HCT116 (cell line): ENCODE measurements around the gene MAP2K2. TPM values are rescaled to one million over a fixed set of nuclear protein-coding genes. Genes with fewer than 3 reads are reported as not detected.

ENCODE experiments used
- ATAC-seq: fragments of 200-7000 bp; cut with Tn5 transposase; 2 replicates; pipeline ENCODE4 v1.9.1; 2020; ENCODE audit warnings: mild to moderate bottlenecking, moderate library complexity
- BruUV-seq: library from RNA; stranded (reverse); fragments of 400-500 nt; replicated peaks from 2 replicates; lab custom pipeline; 2021; lab: Mats Ljungman, UMichigan
- CTCF ChIA-PET: fragments of 300-600 bp; sonication (Branson Sonifier 250); formaldehyde crosslinking; loops from one replicate; lab custom pipeline; 2021; ENCODE audit warnings: antibody characterized with exemption; lab: Charles Lee
- POLR2A ChIA-PET: fragments of 300-600, 350-600 bp; sonication (Branson Sonifier 250); formaldehyde crosslinking; loops from one replicate; lab custom pipeline; 2021; ENCODE audit warnings: antibody characterized with exemption; lab: Charles Lee
- RAD21 ChIA-PET, 2 experiments: fragments of 300-600 bp; sonication (Branson Sonifier 250); formaldehyde crosslinking; loops; one replicate each; lab custom pipeline; 2023; ENCODE audit warnings: low total read pairs in 2 of 2; ENCODE audit not compliant: uncharacterized antibody in 2 of 2, unreplicated experiment in 2 of 2, low non-redundant PET in 1 of 2; lab: Charles Lee
- DNase-seq: peaks from one replicate; pipeline ENCODE4 v3.0.0-alpha.2; 2010; ENCODE audit warnings: low read depth, low spot score
- H2AFZ ChIP-seq: fragments of 200-600 bp; shearing (Covaris generic), sonication (generic); 2 replicates; pipeline ENCODE4 v1.6.1; 2017; ENCODE audit warnings: low read depth, mixed run types, mixed read lengths, antibody characterized with exemption, low read length; ENCODE audit not compliant: poor library complexity, severe bottlenecking
- H3K27ac ChIP-seq: 2 replicates; pipeline ENCODE4 v1.5.1; 2012; ENCODE audit warnings: low read depth, low read length
- H3K27me3 ChIP-seq: fragments of 200-600 bp; sonication (generic); 2 replicates; pipeline ENCODE4 v1.6.1; 2016; ENCODE audit warnings: mixed run types, low read length, mixed read lengths; ENCODE audit not compliant: insufficient read depth
- H3K36me3 ChIP-seq, 2 experiments: fragments of 200-500 bp in 1 of 2; fragments of 200-600 bp in 1 of 2; sonication (Bioruptor generic) in 1 of 2; sonication (generic) in 1 of 2; 2 replicates each; pipeline versions ENCODE4 v1.5.1 to v1.6.1; 2014 to 2016; ENCODE audit warnings: low read length in 2 of 2, inconsistent platforms in 1 of 2, mixed read lengths in 1 of 2, mixed run types in 1 of 2; ENCODE audit not compliant: insufficient read depth in 2 of 2, control insufficient read depth in 1 of 2
- H3K4me1 ChIP-seq, 2 experiments: fragments of 200-600 bp in 1 of 2; sonication (generic) in 1 of 2; 2 replicates each; pipeline versions ENCODE4 v1.5.1 to v1.6.1; 2012 to 2017; ENCODE audit warnings: low read length in 2 of 2, inconsistent platforms in 1 of 2, mild to moderate bottlenecking in 1 of 2, mixed read lengths in 1 of 2, mixed run types in 1 of 2, moderate library complexity in 1 of 2; ENCODE audit not compliant: insufficient read depth in 2 of 2, control insufficient read depth in 1 of 2
- H3K4me2 ChIP-seq: fragments of 200-600 bp; sonication (generic); 2 replicates; pipeline ENCODE4 v1.6.1; 2017; ENCODE audit warnings: mixed run types, low read length, mixed read lengths
- H3K4me3 ChIP-seq, 2 experiments: fragments of 200-600 bp in 1 of 2; sonication (generic) in 1 of 2; replicated peaks in 1 of 2; 2 replicates each; pipeline ENCODE4 v1.5.1; 2011 to 2016; ENCODE audit warnings: low read length in 2 of 2, control low read depth in 1 of 2, low read depth in 1 of 2, mild to moderate bottlenecking in 1 of 2, mixed read lengths in 1 of 2, mixed run types in 1 of 2
- H3K79me2 ChIP-seq: fragments of 200-600 bp; sonication (generic); 2 replicates; pipeline ENCODE4 v1.6.1; 2017; ENCODE audit warnings: mild to moderate bottlenecking, mixed run types, low read length, moderate library complexity, mixed read lengths; ENCODE audit not compliant: insufficient read depth
- H3K9ac ChIP-seq: fragments of 200-600 bp; sonication (generic); 2 replicates; pipeline ENCODE4 v1.6.1; 2016; ENCODE audit warnings: low read length, mixed read lengths
- H3K9me2 ChIP-seq: fragments of 200-600 bp; sonication (generic), shearing (Covaris generic); 2 replicates; pipeline ENCODE4 v1.6.1; 2017; ENCODE audit warnings: mixed run types, mild to moderate bottlenecking, moderate library complexity; ENCODE audit not compliant: insufficient read depth
- H3K9me3 ChIP-seq, 2 experiments: fragments of 200-500 bp in 1 of 2; fragments of 200-600 bp in 1 of 2; sonication (Bioruptor generic) in 1 of 2; sonication (generic) in 1 of 2; 2 replicates each; pipeline ENCODE4 v1.6.1; 2014 to 2017; ENCODE audit warnings: low read length in 2 of 2, mixed read lengths in 2 of 2, inconsistent platforms in 1 of 2, low read depth in 1 of 2, mild to moderate bottlenecking in 1 of 2, mixed run types in 1 of 2, moderate library complexity in 1 of 2; ENCODE audit not compliant: control insufficient read depth in 1 of 2, insufficient read depth in 1 of 2
- H4K20me1 ChIP-seq: fragments of 200-600 bp; sonication (generic), shearing (Covaris generic); 2 replicates; pipeline ENCODE4 v1.6.1; 2017; ENCODE audit warnings: mixed run types, mild to moderate bottlenecking, moderate library complexity; ENCODE audit not compliant: insufficient read depth
- CEBPB ChIP-seq: IDR thresholded peaks from 2 replicates; pipeline ENCODE4 v1.6.1; 2012; ENCODE audit warnings: low read depth
- EGR1 ChIP-seq: IDR thresholded peaks from 2 replicates; pipeline ENCODE4 v1.6.1; 2012; ENCODE audit warnings: low read depth
- ELF1 ChIP-seq: IDR thresholded peaks from 2 replicates; pipeline ENCODE4 v1.6.1; 2012; ENCODE audit warnings: low read depth, borderline replicate concordance
- EZH2 ChIP-seq: fragments of 200-600 bp; sonication (generic); IDR thresholded peaks from 2 replicates; pipeline ENCODE4 v1.6.1; 2017; ENCODE audit warnings: antibody characterized with exemption, mixed run types
- EZH2phosphoT487 ChIP-seq: fragments of 200-600 bp; IDR thresholded peaks from 2 replicates; pipeline ENCODE4 v1.6.1; 2018; ENCODE audit warnings: antibody characterized with exemption, borderline replicate concordance
- FOSL1 ChIP-seq: IDR thresholded peaks from 2 replicates; pipeline ENCODE4 v1.6.1; 2012; ENCODE audit warnings: low read depth
- JUND ChIP-seq: IDR thresholded peaks from 2 replicates; pipeline ENCODE4 v1.6.1; 2012
- POLR2A ChIP-seq: IDR thresholded peaks from 2 replicates; pipeline ENCODE4 v1.7.0; 2011; ENCODE audit warnings: borderline replicate concordance; ENCODE audit not compliant: insufficient read depth, insufficient read length; ENCODE audit errors: extremely low read depth
- SIN3A ChIP-seq: IDR thresholded peaks from 2 replicates; pipeline ENCODE4 v1.6.1; 2012; ENCODE audit warnings: low read depth
- SRF ChIP-seq: IDR thresholded peaks from 2 replicates; pipeline ENCODE4 v1.6.1; 2012; ENCODE audit warnings: low read depth
- YY1 ChIP-seq: IDR thresholded peaks from 2 replicates; pipeline ENCODE4 v1.6.1; 2011; ENCODE audit warnings: low read length, low read depth, moderate library complexity, mild to moderate bottlenecking; ENCODE audit not compliant: insufficient replicate concordance; ENCODE audit errors: extremely low read depth
- ZFX ChIP-seq: fragments of 450-650 bp; IDR thresholded peaks from 2 replicates; pipeline ENCODE4 v1.6.1; 2017
- intact Hi-C: fragments of 100-400 bp; cut with micrococcal nuclease; formaldehyde crosslinking; loops from 2 replicates; pipeline ENCODE4 v1.10.0; 2022
- total RNA-seq: library from RNA; stranded (reverse); gene quantifications from one replicate; pipeline ENCODE4 v1.2.1, GENCODE V29; 2021; ENCODE audit not compliant: unreplicated experiment
- TF ChIP-seq, protein P1 (sequence below): IDR thresholded peaks from 2 replicates; pipeline ENCODE4 v1.6.1; 2012; ENCODE audit warnings: low read depth
- TF ChIP-seq, protein P2 (sequence below), 3 experiments: fragments of 200-600 bp in 1 of 3; sonication (generic) in 1 of 3; IDR thresholded peaks in 2 of 3; conservative IDR thresholded peaks in 1 of 3; 2 replicates each; pipeline ENCODE4 v1.5.1; 2012 to 2017; ENCODE audit warnings: low read depth in 2 of 3, low read length in 2 of 3, antibody characterized with exemption in 1 of 3, borderline replicate concordance in 1 of 3, control low read depth in 1 of 3, mild to moderate bottlenecking in 1 of 3, mixed read lengths in 1 of 3, mixed run types in 1 of 3, moderate library complexity in 1 of 3; ENCODE audit not compliant: insufficient read depth in 1 of 3
- TF ChIP-seq, protein P3 (sequence below): IDR thresholded peaks from 2 replicates; pipeline ENCODE4 v1.6.1; 2012

The MAP2K2 gene
- total RNA-seq, 1 experiment from 2014 or later = 186 TPM

DNA sequence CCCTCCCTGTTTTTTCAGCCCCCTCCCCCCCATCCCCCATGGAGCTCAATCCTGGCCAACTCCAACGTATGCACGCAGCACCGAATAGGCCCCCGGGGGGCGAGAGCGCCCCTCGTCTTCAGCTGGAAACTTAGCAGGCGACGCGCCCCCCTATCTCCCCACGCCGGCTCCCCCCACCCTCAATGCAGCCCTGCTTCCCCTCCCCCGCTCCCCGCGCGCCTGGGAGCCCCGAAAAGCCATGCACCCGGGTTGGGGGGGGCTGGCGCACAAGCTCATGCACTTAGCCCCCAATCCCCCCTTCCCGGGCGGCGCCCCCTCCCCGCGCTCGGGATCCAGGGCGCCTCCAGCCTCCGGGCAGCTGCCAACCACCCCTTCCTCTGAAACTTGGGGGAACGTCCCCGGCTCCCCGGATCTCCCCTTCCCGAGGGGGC, 57.7 kb downstream of the MAP2K2 start:
- ChIA-PET POLR2A (no interaction called here), CTCF (no interaction called here), RAD21 (no interaction called here)
- peak overlapping the region; percentile 75 to 82 for H3K4me3 ChIP-seq
- H3K4me1 ChIP-seq = peaks cover 29 to 40% of the 10 kb centered on the region in 2 experiments
- H3K27me3 ChIP-seq = no peaks in the 10 kb centered on the region
- no peak overlapping the region for H2AFZ ChIP-seq
- intact Hi-C loops = loop anchor here (5.0 to 10.0 kb wide), 3 partner anchors 69 to 361 kb away; partner anchors contain the start of genes ANKRD24, PIP5K1C, SIRT6 and TJP3
- H3K27ac ChIP-seq = peak overlapping the region; percentile 78
- H3K9ac ChIP-seq = peak overlapping the region; percentile 91
- no peaks in the 10 kb centered on the region for H3K9me3 ChIP-seq
- no peak for TF ChIP-seq YY1
- TF ChIP-seq FOSL1 = no peak
- TF ChIP-seq, protein P1, sequence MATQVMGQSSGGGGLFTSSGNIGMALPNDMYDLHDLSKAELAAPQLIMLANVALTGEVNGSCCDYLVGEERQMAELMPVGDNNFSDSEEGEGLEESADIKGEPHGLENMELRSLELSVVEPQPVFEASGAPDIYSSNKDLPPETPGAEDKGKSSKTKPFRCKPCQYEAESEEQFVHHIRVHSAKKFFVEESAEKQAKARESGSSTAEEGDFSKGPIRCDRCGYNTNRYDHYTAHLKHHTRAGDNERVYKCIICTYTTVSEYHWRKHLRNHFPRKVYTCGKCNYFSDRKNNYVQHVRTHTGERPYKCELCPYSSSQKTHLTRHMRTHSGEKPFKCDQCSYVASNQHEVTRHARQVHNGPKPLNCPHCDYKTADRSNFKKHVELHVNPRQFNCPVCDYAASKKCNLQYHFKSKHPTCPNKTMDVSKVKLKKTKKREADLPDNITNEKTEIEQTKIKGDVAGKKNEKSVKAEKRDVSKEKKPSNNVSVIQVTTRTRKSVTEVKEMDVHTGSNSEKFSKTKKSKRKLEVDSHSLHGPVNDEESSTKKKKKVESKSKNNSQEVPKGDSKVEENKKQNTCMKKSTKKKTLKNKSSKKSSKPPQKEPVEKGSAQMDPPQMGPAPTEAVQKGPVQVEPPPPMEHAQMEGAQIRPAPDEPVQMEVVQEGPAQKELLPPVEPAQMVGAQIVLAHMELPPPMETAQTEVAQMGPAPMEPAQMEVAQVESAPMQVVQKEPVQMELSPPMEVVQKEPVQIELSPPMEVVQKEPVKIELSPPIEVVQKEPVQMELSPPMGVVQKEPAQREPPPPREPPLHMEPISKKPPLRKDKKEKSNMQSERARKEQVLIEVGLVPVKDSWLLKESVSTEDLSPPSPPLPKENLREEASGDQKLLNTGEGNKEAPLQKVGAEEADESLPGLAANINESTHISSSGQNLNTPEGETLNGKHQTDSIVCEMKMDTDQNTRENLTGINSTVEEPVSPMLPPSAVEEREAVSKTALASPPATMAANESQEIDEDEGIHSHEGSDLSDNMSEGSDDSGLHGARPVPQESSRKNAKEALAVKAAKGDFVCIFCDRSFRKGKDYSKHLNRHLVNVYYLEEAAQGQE = no peak
- TF ChIP-seq ELF1 = no peak
- TF ChIP-seq, protein P2, sequence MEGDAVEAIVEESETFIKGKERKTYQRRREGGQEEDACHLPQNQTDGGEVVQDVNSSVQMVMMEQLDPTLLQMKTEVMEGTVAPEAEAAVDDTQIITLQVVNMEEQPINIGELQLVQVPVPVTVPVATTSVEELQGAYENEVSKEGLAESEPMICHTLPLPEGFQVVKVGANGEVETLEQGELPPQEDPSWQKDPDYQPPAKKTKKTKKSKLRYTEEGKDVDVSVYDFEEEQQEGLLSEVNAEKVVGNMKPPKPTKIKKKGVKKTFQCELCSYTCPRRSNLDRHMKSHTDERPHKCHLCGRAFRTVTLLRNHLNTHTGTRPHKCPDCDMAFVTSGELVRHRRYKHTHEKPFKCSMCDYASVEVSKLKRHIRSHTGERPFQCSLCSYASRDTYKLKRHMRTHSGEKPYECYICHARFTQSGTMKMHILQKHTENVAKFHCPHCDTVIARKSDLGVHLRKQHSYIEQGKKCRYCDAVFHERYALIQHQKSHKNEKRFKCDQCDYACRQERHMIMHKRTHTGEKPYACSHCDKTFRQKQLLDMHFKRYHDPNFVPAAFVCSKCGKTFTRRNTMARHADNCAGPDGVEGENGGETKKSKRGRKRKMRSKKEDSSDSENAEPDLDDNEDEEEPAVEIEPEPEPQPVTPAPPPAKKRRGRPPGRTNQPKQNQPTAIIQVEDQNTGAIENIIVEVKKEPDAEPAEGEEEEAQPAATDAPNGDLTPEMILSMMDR (IDR thresholded peaks at IDR 0.05 in 2 of 3, conservative IDR thresholded peaks at IDR 0.05 in 1 of 3; ENCODE audit: borderline replicate concordance in 1 of 3, insufficient read depth in 1 of 3, low read depth in 2 of 3, low read length in 2 of 3) = no peak
- no peak for TF ChIP-seq POLR2A
- TF ChIP-seq, protein P3, sequence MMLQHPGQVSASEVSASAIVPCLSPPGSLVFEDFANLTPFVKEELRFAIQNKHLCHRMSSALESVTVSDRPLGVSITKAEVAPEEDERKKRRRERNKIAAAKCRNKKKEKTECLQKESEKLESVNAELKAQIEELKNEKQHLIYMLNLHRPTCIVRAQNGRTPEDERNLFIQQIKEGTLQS = no peak
- TF ChIP-seq EGR1 = no peak
- no peak for TF ChIP-seq ZFX
- TF ChIP-seq SIN3A = no peak
- no peak for TF ChIP-seq EZH2phosphoT487
- TF ChIP-seq CEBPB = no peak
- TF ChIP-seq JUND = no peak
- TF ChIP-seq EZH2 = no peak
- TF ChIP-seq SRF = no peak
- BruUV-seq = no TSS peak
- peaks cover 40% of the 10 kb centered on the region for H3K79me2 ChIP-seq
- peak overlapping the region; percentile 89 for H3K4me2 ChIP-seq
- peaks cover 7% of the 10 kb centered on the region; the same call in 1 of the 2 replicates for H4K20me1 ChIP-seq
- DNase-seq (no peak), ATAC-seq (no peak)
- no peaks in the 10 kb centered on the region for H3K9me2 ChIP-seq
- peaks cover 0 to 11% of the 10 kb centered on the region in 2 experiments; a peak in 1 of 4 replicates for H3K36me3 ChIP-seq
